RWPE2 (cell line): ENCODE results near the gene HSPA12A.

Source experiments
- ATAC-seq: fragments of 200-7000 bp; cut with Tn5 transposase; 3 replicates; pipeline ENCODE4 v1.9.1; 2021; ENCODE audit warnings: low read depth
- DNase-seq: peaks from one replicate; pipeline ENCODE4 v3.0.0-alpha.2; 2020; ENCODE audit warnings: low spot score
- H3K27ac ChIP-seq: fragments of 450-650 bp; 2 replicates; pipeline ENCODE4 v1.5.1; 2017; ENCODE audit warnings: mild to moderate bottlenecking; ENCODE audit not compliant: poor library complexity, severe bottlenecking
- H3K27me3 ChIP-seq: fragments of 250-450 bp; sonication (Bioruptor Pico); 2 replicates; pipeline ENCODE4 v1.5.1; 2021; ENCODE audit warnings: mild to moderate bottlenecking, moderate library complexity; ENCODE audit not compliant: insufficient read depth, poor library complexity, severe bottlenecking
- H3K36me3 ChIP-seq: fragments of 250-450 bp; sonication (Bioruptor Pico); 2 replicates; pipeline ENCODE4 v1.5.1; 2020; ENCODE audit warnings: low read depth, mild to moderate bottlenecking, moderate library complexity
- H3K4me1 ChIP-seq: fragments of 250-450 bp; sonication (Bioruptor Pico); 2 replicates; pipeline ENCODE4 v1.5.1; 2021; ENCODE audit warnings: mild to moderate bottlenecking, moderate library complexity; ENCODE audit not compliant: insufficient read depth, poor library complexity, severe bottlenecking
- H3K4me3 ChIP-seq: fragments of 250-450 bp; sonication (Bioruptor Pico); 2 replicates; pipeline ENCODE4 v1.5.1; 2021; ENCODE audit warnings: mild to moderate bottlenecking, moderate library complexity; ENCODE audit not compliant: severe bottlenecking
- H3K9me3 ChIP-seq: fragments of 250-450 bp; sonication (Bioruptor Pico); 2 replicates; pipeline ENCODE4 v1.5.1; 2021; ENCODE audit warnings: mild to moderate bottlenecking, moderate library complexity; ENCODE audit not compliant: severe bottlenecking
- CTCF ChIP-seq: fragments of 450-650 bp; IDR thresholded peaks from one replicate; pipeline ENCODE4 v1.5.1; 2017; ENCODE audit warnings: mild to moderate bottlenecking, moderate library complexity; ENCODE audit not compliant: poor library complexity, severe bottlenecking

The HSPA12A gene

DNA sequence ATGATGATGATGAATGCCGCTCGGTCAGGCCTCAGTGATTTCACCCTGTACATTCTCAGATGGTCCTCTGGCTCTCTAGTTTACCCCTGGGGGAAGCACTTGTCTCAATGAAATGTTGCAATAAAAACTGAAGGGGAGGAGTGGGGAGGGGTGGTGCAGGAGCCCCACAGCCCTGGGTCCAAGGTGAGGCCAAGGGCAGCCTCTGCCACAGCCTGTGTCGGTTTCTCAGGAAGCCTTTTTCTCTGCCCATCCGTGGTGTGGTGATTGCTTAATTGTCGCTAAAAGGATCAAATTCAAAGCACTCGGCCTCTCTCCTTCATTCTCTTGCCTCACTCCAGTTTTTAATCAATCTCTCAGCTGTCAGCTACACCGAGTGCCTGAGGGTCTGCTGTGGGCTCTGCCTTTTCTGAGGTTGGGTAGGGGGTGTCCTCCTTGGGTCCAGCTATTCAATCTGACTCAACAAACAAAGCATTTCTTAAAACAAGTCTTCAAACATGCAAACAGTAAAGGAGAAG lies 39.1 kb upstream of the HSPA12A start:
- no peak for TF ChIP-seq CTCF
- DNase-seq (no peak), ATAC-seq (no peak)
- Histone ChIP-seq H3K4me3 (no peak overlapping the region), H3K4me1 (peaks cover 4% of the 10 kb centered on the region), H3K27ac (no peak overlapping the region), H3K9me3 (no peaks in the 10 kb centered on the region), H3K36me3 (no peaks in the 10 kb centered on the region), H3K27me3 (no peaks in the 10 kb centered on the region)

GRCh38 chr10:116780691-116781205 lies 38.4 kb upstream of the HSPA12A start:
- Histone ChIP-seq H3K36me3 (no peaks in the 10 kb centered on the region), H3K27me3 (no peaks in the 10 kb centered on the region), H3K4me1 (peaks cover 4% of the 10 kb centered on the region), H3K9me3 (no peaks in the 10 kb centered on the region), H3K27ac (no peak overlapping the region), H3K4me3 (no peak overlapping the region)
- no peak for TF ChIP-seq CTCF
- ATAC-seq (no peak), DNase-seq (no peak)

DNA sequence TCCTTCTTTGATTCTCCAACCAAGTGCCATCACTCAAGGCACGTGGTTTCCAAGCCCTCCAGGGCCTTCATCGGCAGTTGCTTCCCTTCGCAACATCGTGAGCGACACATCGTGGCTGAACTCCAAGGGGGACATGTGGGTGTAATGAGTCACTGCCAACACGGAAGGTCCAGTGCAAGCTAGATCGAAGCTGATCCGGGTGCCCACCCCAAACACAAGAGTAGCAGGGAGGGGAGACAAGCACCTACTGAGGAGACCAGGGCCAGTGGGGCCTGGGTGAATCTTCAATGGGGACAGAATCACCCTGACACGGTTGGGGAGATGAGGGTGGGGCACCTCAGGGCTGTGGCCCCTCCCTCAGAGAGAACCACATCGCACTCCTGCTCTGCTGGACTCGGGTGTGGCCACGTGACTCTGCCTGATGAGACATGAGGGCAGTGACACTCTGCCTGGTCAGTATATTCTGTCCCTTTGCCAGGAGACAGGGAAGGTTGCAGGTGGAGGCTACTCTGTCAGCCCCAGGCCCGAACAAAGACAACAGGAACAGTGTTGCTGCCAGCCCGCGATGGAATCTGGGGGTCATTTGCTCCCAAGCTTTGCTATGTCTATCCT lies 36.8 kb upstream of the HSPA12A start:
- no peaks in the 10 kb centered on the region for H3K27me3 ChIP-seq
- no peaks in the 10 kb centered on the region for H3K9me3 ChIP-seq
- ATAC-seq (no peak), DNase-seq (no peak)
- peaks cover 18% of the 10 kb centered on the region for H3K4me1 ChIP-seq
- H3K4me3 ChIP-seq: no peak overlapping the region
- TF ChIP-seq CTCF: no peak
- no peak overlapping the region for H3K27ac ChIP-seq
- no peaks in the 10 kb centered on the region for H3K36me3 ChIP-seq

GRCh38 chr10:116777006-116777405 lies 34.6 kb upstream of the HSPA12A start:
- no peak for DNase-seq
- no peak for ATAC-seq
- no peak overlapping the region for H3K27ac ChIP-seq

More at GRCh38 chr10:116777006-116777405, 34.6 kb upstream of the HSPA12A start:
- Histone ChIP-seq H3K27me3 (no peaks in the 10 kb centered on the region), H3K9me3 (no peaks in the 10 kb centered on the region), H3K36me3 (no peaks in the 10 kb centered on the region), H3K4me1 (peaks cover 21% of the 10 kb centered on the region), H3K4me3 (no peak overlapping the region)
- no peak for TF ChIP-seq CTCF
